ENCODE data around the gene NPPC. TPM values are rescaled to one million over a fixed set of nuclear protein-coding genes. Genes with fewer than 3 reads are reported as not detected.

Gene NPPC
- total RNA-seq, 1 experiment from 2014 or later, result not detected

DNA sequence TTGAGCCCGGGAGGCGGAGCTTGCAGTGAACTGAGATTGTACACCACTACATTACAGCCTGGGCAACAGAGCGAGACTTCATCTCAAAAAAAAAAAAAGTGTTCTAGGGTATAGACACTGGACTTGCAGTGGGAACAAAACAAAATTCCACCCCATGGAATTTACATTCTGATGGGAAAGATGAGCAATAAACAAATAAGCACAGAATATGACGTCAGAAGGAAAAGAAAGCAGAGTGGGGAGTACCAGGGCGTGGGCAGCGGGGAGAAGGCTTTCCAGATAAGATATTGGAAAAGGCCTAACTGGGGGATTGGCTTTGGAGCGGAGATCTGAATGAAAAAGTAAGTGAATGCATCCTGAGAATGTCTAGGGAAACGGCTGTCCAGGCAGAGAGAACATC lies 17.6 kb downstream of the NPPC start:
- no peaks in the 10 kb centered on the region for H3K9me2 ChIP-seq (replicated peaks; ENCODE audit: low read length)
- H2AFZ ChIP-seq (ENCODE audit: low read length), result no peak overlapping the region
- no peaks in the 10 kb centered on the region for H3K9me3 ChIP-seq (ENCODE audit: low read length)
- no peaks in the 10 kb centered on the region for H3F3A ChIP-seq (ENCODE audit: low read length, unreplicated experiment)
- H3K27ac ChIP-seq (ENCODE audit: low read length), result no peak overlapping the region
- H3K9ac ChIP-seq (ENCODE audit: low read length), result no peak overlapping the region
- no peaks in the 10 kb centered on the region for H3K4me1 ChIP-seq (ENCODE audit: insufficient read depth, low read length)
- no peak overlapping the region for H3K4me3 ChIP-seq (ENCODE audit: low read length)
- H3K4me2 ChIP-seq (ENCODE audit: low read length), result no peak overlapping the region
- H4K20me1 ChIP-seq (ENCODE audit: low read length), result no peaks in the 10 kb centered on the region
- no peak for ATAC-seq
- DNase-seq, result no peak
- ChIA-PET CTCF (no interaction called here), POLR2A (ENCODE audit: unreplicated experiment) (no interaction called here)
- no peaks in the 10 kb centered on the region for H3K79me2 ChIP-seq (ENCODE audit: low read length)
- TF ChIP-seq EZH2phosphoT487 (IDR thresholded peaks at IDR 0.05; ENCODE audit: borderline replicate concordance, low read length) (no peak), EZH2 (IDR thresholded peaks at IDR 0.05; ENCODE audit: low read length, unreplicated experiment) (no peak)
- TF ChIP-seq, protein P1, sequence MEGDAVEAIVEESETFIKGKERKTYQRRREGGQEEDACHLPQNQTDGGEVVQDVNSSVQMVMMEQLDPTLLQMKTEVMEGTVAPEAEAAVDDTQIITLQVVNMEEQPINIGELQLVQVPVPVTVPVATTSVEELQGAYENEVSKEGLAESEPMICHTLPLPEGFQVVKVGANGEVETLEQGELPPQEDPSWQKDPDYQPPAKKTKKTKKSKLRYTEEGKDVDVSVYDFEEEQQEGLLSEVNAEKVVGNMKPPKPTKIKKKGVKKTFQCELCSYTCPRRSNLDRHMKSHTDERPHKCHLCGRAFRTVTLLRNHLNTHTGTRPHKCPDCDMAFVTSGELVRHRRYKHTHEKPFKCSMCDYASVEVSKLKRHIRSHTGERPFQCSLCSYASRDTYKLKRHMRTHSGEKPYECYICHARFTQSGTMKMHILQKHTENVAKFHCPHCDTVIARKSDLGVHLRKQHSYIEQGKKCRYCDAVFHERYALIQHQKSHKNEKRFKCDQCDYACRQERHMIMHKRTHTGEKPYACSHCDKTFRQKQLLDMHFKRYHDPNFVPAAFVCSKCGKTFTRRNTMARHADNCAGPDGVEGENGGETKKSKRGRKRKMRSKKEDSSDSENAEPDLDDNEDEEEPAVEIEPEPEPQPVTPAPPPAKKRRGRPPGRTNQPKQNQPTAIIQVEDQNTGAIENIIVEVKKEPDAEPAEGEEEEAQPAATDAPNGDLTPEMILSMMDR (conservative IDR thresholded peaks at IDR 0.05; ENCODE audit: low read depth, low read length), result no peak
- no peaks in the 10 kb centered on the region for H3K36me3 ChIP-seq (ENCODE audit: low read depth, low read length)
- no peaks in the 10 kb centered on the region for H3K27me3 ChIP-seq (ENCODE audit: low read length)
- no TSS peak for BruUV-seq (replicated peaks)
- intact Hi-C loops (cut with micrococcal nuclease), result no loop called here

DNA sequence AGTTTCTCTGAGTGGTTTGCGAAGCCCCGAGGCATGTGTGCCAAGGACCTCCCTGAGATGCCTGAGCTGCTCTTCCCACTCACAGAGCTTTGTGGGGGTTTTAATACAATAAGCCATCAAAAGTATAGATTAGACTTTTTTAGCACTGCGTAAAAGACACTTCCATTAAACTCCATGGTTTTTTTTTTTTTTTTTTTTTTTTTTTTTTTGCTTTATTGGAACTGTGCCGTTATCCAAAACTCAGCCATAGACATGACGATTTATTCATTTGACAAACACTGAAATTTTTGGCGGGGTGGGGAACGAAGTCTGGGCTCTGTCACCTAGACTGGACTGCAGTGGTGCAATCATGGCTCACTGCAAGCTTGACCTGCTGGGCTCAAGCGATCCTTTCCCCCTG lies 18.4 kb downstream of the NPPC start:
- POLR2A ChIA-PET (ENCODE audit: unreplicated experiment), result no interaction called here
- intact Hi-C loops (cut with micrococcal nuclease), result no loop called here
- no peaks in the 10 kb centered on the region for H3K79me2 ChIP-seq (ENCODE audit: low read length)

DNA sequence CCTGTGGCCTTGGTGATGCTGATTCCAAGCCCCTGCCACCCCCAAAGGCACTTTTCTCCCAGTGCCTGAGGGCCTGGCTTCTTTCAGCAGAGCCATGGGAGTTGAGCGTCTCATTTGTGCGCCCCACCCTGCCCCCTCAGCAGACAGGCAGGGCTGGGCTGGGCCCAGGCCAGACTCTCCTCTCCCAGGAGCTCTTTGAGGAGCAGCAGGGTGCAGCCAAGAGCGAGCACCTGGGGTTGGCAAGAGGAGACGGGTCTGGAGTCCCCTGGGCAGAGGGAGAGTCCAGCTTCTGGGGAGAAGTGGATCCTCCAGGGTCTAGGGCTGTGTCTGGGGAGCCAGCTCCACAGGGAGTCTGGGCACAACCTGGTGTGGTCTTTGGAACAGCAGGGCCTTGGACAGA lies 21.2 kb downstream of the NPPC start:
- BruUV-seq (replicated peaks), result no TSS peak
- Histone ChIP-seq H2AFZ (ENCODE audit: low read length) (no peak overlapping the region), H3K4me2 (ENCODE audit: low read length) (no peak overlapping the region), H3K27ac (ENCODE audit: low read length) (no peak overlapping the region), H3K27me3 (ENCODE audit: low read length) (no peaks in the 10 kb centered on the region), H3K9me2 (replicated peaks; ENCODE audit: low read length) (no peaks in the 10 kb centered on the region), H3F3A (ENCODE audit: low read length, unreplicated experiment) (no peaks in the 10 kb centered on the region), H3K36me3 (ENCODE audit: low read depth, low read length) (no peaks in the 10 kb centered on the region), H3K9ac (ENCODE audit: low read length) (no peak overlapping the region), H3K4me1 (ENCODE audit: insufficient read depth, low read length) (0 out of 2 replicates have a peak, but pooled peaks cover 2% of the 10 kb centered on the region), H3K9me3 (ENCODE audit: low read length) (no peaks in the 10 kb centered on the region), H3K4me3 (ENCODE audit: low read length) (no peak overlapping the region), H3K79me2 (ENCODE audit: low read length) (no peaks in the 10 kb centered on the region), H4K20me1 (ENCODE audit: low read length) (no peaks in the 10 kb centered on the region)
- POLR2A ChIA-PET (ENCODE audit: unreplicated experiment), result no interaction called here
- ATAC-seq (no peak), DNase-seq (no peak)
- intact Hi-C loops (cut with micrococcal nuclease), result no loop called here
- no peak for TF ChIP-seq EZH2 (IDR thresholded peaks at IDR 0.05; ENCODE audit: low read length, unreplicated experiment)
- no peak for TF ChIP-seq EZH2phosphoT487 (IDR thresholded peaks at IDR 0.05; ENCODE audit: borderline replicate concordance, low read length)
- TF ChIP-seq, protein P1 (conservative IDR thresholded peaks at IDR 0.05; ENCODE audit: low read depth, low read length), result no peak
- CTCF ChIA-PET, result no interaction called here

More for the DNA sequence above, 18.4 kb downstream of the NPPC start:
- TF ChIP-seq EZH2 (IDR thresholded peaks at IDR 0.05; ENCODE audit: low read length, unreplicated experiment) (no peak), EZH2phosphoT487 (IDR thresholded peaks at IDR 0.05; ENCODE audit: borderline replicate concordance, low read length) (no peak)
- TF ChIP-seq, protein P1 (conservative IDR thresholded peaks at IDR 0.05; ENCODE audit: low read depth, low read length), result no peak
- Histone ChIP-seq H3K36me3 (ENCODE audit: low read depth, low read length) (no peaks in the 10 kb centered on the region), H3K27ac (ENCODE audit: low read length) (no peak overlapping the region), H4K20me1 (ENCODE audit: low read length) (no peaks in the 10 kb centered on the region), H3K4me3 (ENCODE audit: low read length) (no peak overlapping the region), H3K4me2 (ENCODE audit: low read length) (no peak overlapping the region), H2AFZ (ENCODE audit: low read length) (no peak overlapping the region), H3K9me3 (ENCODE audit: low read length) (no peaks in the 10 kb centered on the region), H3K27me3 (ENCODE audit: low read length) (no peaks in the 10 kb centered on the region), H3K4me1 (ENCODE audit: insufficient read depth, low read length) (no peaks in the 10 kb centered on the region), H3K9me2 (replicated peaks; ENCODE audit: low read length) (no peaks in the 10 kb centered on the region), H3K9ac (ENCODE audit: low read length) (no peak overlapping the region), H3F3A (ENCODE audit: low read length, unreplicated experiment) (no peaks in the 10 kb centered on the region)
- no peak for DNase-seq
- ATAC-seq, result no peak
- CTCF ChIA-PET, result no interaction called here
- no TSS peak for BruUV-seq (replicated peaks)
